Activated naive CD8-positive, alpha-beta T cell treated with anti-CD3 and anti-CD28 coated beads, Interleukin-2, amount 10 ng/mL, durations not matched to agents 7 days and 5 days (primary cell): Measurements from ENCODE around the gene MID1IP1. TPM values are rescaled to one million over a fixed set of nuclear protein-coding genes. Genes with fewer than 3 reads are reported as not detected.
A peak's percentile ranks its signal among the peaks of the same experiment; 100 is the strongest.

ENCODE experiments used
- ATAC-seq: fragments of 150-1000 bp; cut with Tn5 transposase; one replicate; pipeline ENCODE4 v1.10.0; 2021; ENCODE audit warnings: low read depth, moderate library complexity
- POLR2A ChIA-PET: fragments of 350-600 bp; sonication (Branson Sonifier 250); formaldehyde crosslinking; loops from one replicate; lab custom pipeline; 2021; ENCODE audit warnings: antibody characterized with exemption; lab: Charles Lee
- DNase-seq: peaks from one replicate; pipeline ENCODE4 v3.0.0; 2021
- H3K27ac Mint-ChIP-seq: one replicate; pipeline ENCODE4 v1.8.0; 2022; ENCODE audit warnings: mild to moderate bottlenecking, mixed read lengths
- H3K27me3 Mint-ChIP-seq: one replicate; pipeline ENCODE4 v1.8.0; 2022; ENCODE audit warnings: mild to moderate bottlenecking, moderate library complexity, mixed read lengths
- H3K36me3 Mint-ChIP-seq: one replicate; pipeline ENCODE4 v1.8.0; 2021; ENCODE audit warnings: mild to moderate bottlenecking, mixed read lengths
- H3K4me1 Mint-ChIP-seq: one replicate; pipeline ENCODE4 v1.8.0; 2021; ENCODE audit warnings: mixed read lengths
- H3K4me3 Mint-ChIP-seq: one replicate; pipeline ENCODE4 v1.8.0; 2022; ENCODE audit warnings: mild to moderate bottlenecking, moderate library complexity, mixed read lengths
- H3K9me3 Mint-ChIP-seq: one replicate; pipeline ENCODE4 v1.8.0; 2021; ENCODE audit warnings: mixed read lengths
- total RNA-seq, 2 experiments: library from RNA; stranded (reverse); gene quantifications; one replicate each; pipeline ENCODE4 v1.2.3, GENCODE V29; 2021

The MID1IP1 gene, protein sequence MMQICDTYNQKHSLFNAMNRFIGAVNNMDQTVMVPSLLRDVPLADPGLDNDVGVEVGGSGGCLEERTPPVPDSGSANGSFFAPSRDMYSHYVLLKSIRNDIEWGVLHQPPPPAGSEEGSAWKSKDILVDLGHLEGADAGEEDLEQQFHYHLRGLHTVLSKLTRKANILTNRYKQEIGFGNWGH
- total RNA-seq, result 10 to 100 TPM; 73.6 to 76.5 TPM

- no peaks in the 10 kb centered on the region for H3K27me3 Mint-ChIP-seq
- peak within 1 kb of the TSS; percentile 99 for H3K4me3 Mint-ChIP-seq
- POLR2A ChIA-PET, result interaction anchor here (0.6 to 7.2 kb wide), 6 partner anchors 10 to 1655 kb away, joined by 3 to 82 read pairs (median 5); no protein-coding TSS in a partner anchor
- DNase-seq, result peak; percentile 81
- H3K4me1 Mint-ChIP-seq, result peaks cover 8% of the 10 kb centered on the region
- H3K27ac Mint-ChIP-seq, result peak within 1 kb of the TSS; percentile 97
- H3K36me3 Mint-ChIP-seq, result peaks cover 19% of the 10 kb centered on the region
- ATAC-seq, result peak; percentile 59
- no peaks in the 10 kb centered on the region for H3K9me3 Mint-ChIP-seq
Measured at GRCh38 chrX:38800981-38801845, at the start of gene MID1IP1. Gene MID1IP1 (plus strand): TSS chrX:38801459. CDS start chrX:38804947, 3,488 bp downstream.

- no peaks in the 10 kb centered on the region for H3K4me1 Mint-ChIP-seq
- no peak for DNase-seq
- POLR2A ChIA-PET, result no interaction called here
- no peak overlapping the region for H3K27ac Mint-ChIP-seq
- peaks cover 1% of the 10 kb centered on the region for H3K9me3 Mint-ChIP-seq
- ATAC-seq, result no peak
- H3K36me3 Mint-ChIP-seq, result no peaks in the 10 kb centered on the region
- H3K27me3 Mint-ChIP-seq, result peaks cover 6% of the 10 kb centered on the region
- no peak overlapping the region for H3K4me3 Mint-ChIP-seq
Measured at GRCh38 chrX:38754102-38754790, 47.0 kb upstream of the MID1IP1 start.

DNA sequence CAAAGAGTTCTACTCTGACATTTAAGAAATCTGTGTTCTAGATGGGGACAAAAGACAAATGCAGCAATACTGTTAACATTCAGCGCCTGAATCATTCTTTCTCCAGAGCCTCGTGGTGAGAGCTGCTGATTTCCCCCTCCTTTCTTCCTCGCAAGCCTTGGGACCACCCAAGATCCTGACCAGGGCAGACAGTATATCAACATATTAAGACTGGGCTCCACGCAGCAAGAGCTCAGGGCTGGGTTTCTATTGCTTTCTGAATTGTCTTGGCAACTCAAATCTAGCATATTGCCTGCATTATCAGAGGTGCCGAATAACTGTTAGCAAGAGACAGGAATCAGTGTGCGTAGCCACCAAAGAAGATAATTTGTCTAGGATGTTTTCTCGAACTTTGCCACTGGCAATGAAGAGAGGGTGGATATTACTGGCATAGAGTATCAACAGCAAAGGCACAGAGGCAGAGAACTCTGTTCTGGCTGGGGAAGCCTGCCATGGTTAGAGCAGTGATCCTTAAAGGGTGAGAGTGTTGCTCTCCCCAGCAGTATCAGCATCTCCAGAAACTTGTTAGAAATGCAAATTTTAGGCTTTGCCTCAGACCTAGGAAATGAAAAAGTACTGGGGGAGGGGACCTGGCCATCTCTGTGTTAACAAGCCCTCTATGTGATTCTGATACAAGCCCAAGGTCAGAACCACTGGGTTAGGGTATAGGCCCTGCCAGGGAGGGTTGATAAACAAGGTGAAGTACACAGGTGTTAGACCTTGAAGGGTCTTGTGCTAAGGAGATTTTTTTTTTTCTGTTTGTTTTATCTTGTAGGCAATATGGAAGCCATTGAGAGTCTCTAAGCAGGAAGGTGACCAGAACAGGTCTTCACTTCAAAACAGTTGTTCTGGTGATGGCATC lies 46.2 kb upstream of the MID1IP1 start:
- Mint-ChIP-seq H3K9me3 (peaks cover 2% of the 10 kb centered on the region), H3K27me3 (peaks cover 6% of the 10 kb centered on the region), H3K4me3 (no peak overlapping the region), H3K36me3 (no peaks in the 10 kb centered on the region), H3K27ac (no peak overlapping the region), H3K4me1 (no peaks in the 10 kb centered on the region)
- POLR2A ChIA-PET, result no interaction called here
- ATAC-seq (no peak), DNase-seq (no peak)

GRCh38 chrX:38760883-38761282 lies 40.4 kb upstream of the MID1IP1 start:
- DNase-seq, result no peak
- H3K27me3 Mint-ChIP-seq, result peaks cover 3% of the 10 kb centered on the region
- POLR2A ChIA-PET, result no interaction called here
- no peak overlapping the region for H3K27ac Mint-ChIP-seq
- no peaks in the 10 kb centered on the region for H3K36me3 Mint-ChIP-seq
- no peak for ATAC-seq
- peaks cover 3% of the 10 kb centered on the region for H3K4me1 Mint-ChIP-seq
- peaks cover 2% of the 10 kb centered on the region for H3K9me3 Mint-ChIP-seq
- H3K4me3 Mint-ChIP-seq, result no peak overlapping the region

- DNase-seq, result no peak
- Mint-ChIP-seq H3K27ac (no peak overlapping the region), H3K27me3 (peaks cover 3% of the 10 kb centered on the region), H3K4me1 (no peaks in the 10 kb centered on the region), H3K4me3 (no peak overlapping the region), H3K36me3 (no peaks in the 10 kb centered on the region), H3K9me3 (no peaks in the 10 kb centered on the region)
- ATAC-seq, result no peak
- POLR2A ChIA-PET, result no interaction called here
Measured at GRCh38 chrX:38768079-38768478, 33.2 kb upstream of the MID1IP1 start.

DNA sequence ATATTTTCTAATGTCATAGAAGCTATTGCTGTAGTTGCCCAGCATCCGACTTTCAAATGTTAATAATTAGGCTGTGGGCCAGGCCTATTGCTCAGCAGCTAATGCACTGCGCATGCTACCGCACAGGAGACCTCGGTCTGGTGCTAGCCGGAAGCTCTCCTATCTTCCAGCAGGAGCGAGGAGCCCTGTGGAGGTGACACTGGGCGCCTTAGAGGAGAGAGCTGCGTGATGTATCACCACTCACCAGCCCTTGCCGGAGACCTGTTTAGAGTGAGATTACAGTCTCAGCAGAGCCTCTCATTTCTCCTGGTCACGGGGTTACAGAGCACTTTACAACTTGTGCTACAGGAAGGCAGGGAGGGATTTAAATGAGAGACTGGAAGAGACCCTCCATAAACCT lies 31.1 kb upstream of the MID1IP1 start:
- DNase-seq, result no peak
- H3K4me3 Mint-ChIP-seq, result no peak overlapping the region
- H3K27ac Mint-ChIP-seq, result no peak overlapping the region
- H3K36me3 Mint-ChIP-seq, result no peaks in the 10 kb centered on the region
- H3K9me3 Mint-ChIP-seq, result no peaks in the 10 kb centered on the region
- POLR2A ChIA-PET, result no interaction called here
- no peaks in the 10 kb centered on the region for H3K4me1 Mint-ChIP-seq
- H3K27me3 Mint-ChIP-seq, result peaks cover 3% of the 10 kb centered on the region
- no peak for ATAC-seq

- no peaks in the 10 kb centered on the region for H3K9me3 Mint-ChIP-seq
- ATAC-seq (no peak), DNase-seq (no peak)
- peaks cover 2% of the 10 kb centered on the region for H3K36me3 Mint-ChIP-seq
- H3K27me3 Mint-ChIP-seq, result no peaks in the 10 kb centered on the region
- H3K4me3 Mint-ChIP-seq, result no peak overlapping the region
- H3K27ac Mint-ChIP-seq, result no peak overlapping the region
- H3K4me1 Mint-ChIP-seq, result no peaks in the 10 kb centered on the region
- POLR2A ChIA-PET, result no interaction called here
Measured at GRCh38 chrX:38774249-38774648, 27.0 kb upstream of the MID1IP1 start.

DNA sequence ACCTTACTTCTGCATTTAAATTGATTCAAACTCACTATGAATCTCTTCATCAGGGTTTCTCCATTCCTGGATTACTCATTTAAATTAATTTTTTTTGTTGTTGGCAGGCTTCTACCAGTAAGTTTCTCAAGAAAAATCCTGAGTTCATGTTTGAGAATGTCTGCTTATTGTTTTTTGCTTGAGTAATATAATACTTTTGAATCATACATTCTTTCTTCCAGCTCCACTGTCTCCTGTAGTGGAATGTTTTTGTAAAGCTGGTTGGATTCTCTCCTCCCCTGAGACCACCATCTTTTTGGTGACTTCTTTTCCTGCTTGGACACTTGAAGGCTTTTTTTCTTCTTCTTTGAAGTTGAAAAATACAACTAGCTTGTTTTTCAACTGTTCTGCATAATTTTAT lies 4.3 kb upstream of the MID1IP1 start:
- POLR2A ChIA-PET, result no interaction called here
- Mint-ChIP-seq H3K27ac (no peak overlapping the region), H3K9me3 (no peaks in the 10 kb centered on the region), H3K27me3 (no peaks in the 10 kb centered on the region), H3K36me3 (peaks cover 3% of the 10 kb centered on the region), H3K4me1 (peaks cover 4% of the 10 kb centered on the region), H3K4me3 (no peak overlapping the region)
- DNase-seq (no peak), ATAC-seq (no peak)

DNA sequence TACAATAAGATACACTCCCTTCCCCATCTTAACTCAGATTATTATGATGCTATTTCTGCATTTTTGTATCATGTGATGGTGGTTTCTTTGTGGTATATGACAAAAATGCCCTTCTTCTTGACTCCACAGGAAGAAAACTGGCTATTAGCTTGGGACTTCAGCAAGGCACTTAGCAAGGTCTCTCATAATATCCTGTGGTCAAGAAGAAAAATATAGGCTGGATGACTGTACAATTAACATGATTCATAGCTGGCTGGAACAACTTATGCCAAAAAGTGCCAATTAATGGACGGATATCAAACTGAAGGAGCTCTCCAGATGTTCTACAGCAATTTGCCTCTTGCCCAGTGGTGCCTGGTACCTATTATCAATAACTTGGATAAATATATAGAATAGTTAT lies 2.3 kb upstream of the MID1IP1 start:
- POLR2A ChIA-PET, result interaction anchor here (0.5 to 0.7 kb wide), 2 partner anchors 13 to 717 kb away, joined by 3 read pairs; no protein-coding TSS in a partner anchor

GRCh38 chrX:38799995-38800580 lies 1.2 kb upstream of the MID1IP1 start:
- DNase-seq, result no peak
- H3K4me3 Mint-ChIP-seq, result no peak overlapping the region

More for the DNA sequence above, 2.3 kb upstream of the MID1IP1 start:
- Mint-ChIP-seq H3K4me1 (peaks cover 8% of the 10 kb centered on the region), H3K27me3 (no peaks in the 10 kb centered on the region), H3K4me3 (no peak overlapping the region), H3K36me3 (peaks cover 5% of the 10 kb centered on the region), H3K9me3 (no peaks in the 10 kb centered on the region), H3K27ac (no peak overlapping the region)
- ATAC-seq (no peak), DNase-seq (no peak)

GRCh38 chrX:38803243-38803587 lies 2.0 kb downstream of the MID1IP1 start:
- Mint-ChIP-seq H3K27ac (peak overlapping the region; percentile 97), H3K4me3 (peak overlapping the region; percentile 99), H3K4me1 (peaks cover 9% of the 10 kb centered on the region), H3K27me3 (no peaks in the 10 kb centered on the region), H3K9me3 (no peaks in the 10 kb centered on the region), H3K36me3 (peaks cover 25% of the 10 kb centered on the region)
- POLR2A ChIA-PET, result interaction anchor here (0.6 to 7.2 kb wide), 3 partner anchors 13 to 371 kb away, joined by 3 to 82 read pairs (median 9); no protein-coding TSS in a partner anchor
- ATAC-seq (no peak), DNase-seq (no peak)

More at GRCh38 chrX:38799995-38800580, 1.2 kb upstream of the MID1IP1 start:
- no peak for ATAC-seq
- H3K27me3 Mint-ChIP-seq, result no peaks in the 10 kb centered on the region
- POLR2A ChIA-PET, result interaction anchor here (0.6 kb wide), 1 partner anchor 1656 kb away, joined by 3 read pairs; no protein-coding TSS in a partner anchor
- peaks cover 8% of the 10 kb centered on the region for H3K4me1 Mint-ChIP-seq
- peaks cover 11% of the 10 kb centered on the region for H3K36me3 Mint-ChIP-seq
- no peaks in the 10 kb centered on the region for H3K9me3 Mint-ChIP-seq
- H3K27ac Mint-ChIP-seq, result no peak overlapping the region
